MM.1S (cell line): ENCODE data around the gene RASSF10.

ENCODE experiments used
- EZH2phosphoT487 ChIP-seq: fragments of 300-600 bp; sonication (generic); IDR thresholded peaks from 2 replicates; pipeline ENCODE4 v1.6.1; 2018; ENCODE audit warnings: antibody characterized with exemption, low read length
- TF ChIP-seq, protein P1 (sequence below): fragments of 300-600 bp; sonication (generic); IDR thresholded peaks from 2 replicates; pipeline ENCODE4 v1.5.1; 2016; ENCODE audit warnings: antibody characterized with exemption, low read length, mixed read lengths

DNA sequence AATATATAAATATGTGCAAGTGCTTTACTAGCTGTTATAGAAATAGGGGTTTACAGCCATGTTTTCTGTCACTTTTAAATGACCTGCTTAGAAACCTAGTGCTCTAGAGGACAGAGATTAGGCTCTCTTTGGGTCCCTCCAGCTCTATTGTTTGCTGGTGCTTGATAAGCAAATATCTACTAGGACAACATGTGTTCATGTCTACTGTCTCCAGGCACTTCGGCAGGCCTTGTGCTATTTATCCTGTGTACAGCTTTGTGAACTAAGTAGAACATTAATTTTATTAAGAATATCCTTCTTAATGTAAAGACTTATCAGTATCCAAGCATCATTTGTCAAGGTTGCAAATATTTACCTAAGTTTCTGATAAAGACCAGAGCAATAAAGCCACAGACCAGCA, 11.9 kb upstream of the RASSF10 start:
- TF ChIP-seq, protein P1, sequence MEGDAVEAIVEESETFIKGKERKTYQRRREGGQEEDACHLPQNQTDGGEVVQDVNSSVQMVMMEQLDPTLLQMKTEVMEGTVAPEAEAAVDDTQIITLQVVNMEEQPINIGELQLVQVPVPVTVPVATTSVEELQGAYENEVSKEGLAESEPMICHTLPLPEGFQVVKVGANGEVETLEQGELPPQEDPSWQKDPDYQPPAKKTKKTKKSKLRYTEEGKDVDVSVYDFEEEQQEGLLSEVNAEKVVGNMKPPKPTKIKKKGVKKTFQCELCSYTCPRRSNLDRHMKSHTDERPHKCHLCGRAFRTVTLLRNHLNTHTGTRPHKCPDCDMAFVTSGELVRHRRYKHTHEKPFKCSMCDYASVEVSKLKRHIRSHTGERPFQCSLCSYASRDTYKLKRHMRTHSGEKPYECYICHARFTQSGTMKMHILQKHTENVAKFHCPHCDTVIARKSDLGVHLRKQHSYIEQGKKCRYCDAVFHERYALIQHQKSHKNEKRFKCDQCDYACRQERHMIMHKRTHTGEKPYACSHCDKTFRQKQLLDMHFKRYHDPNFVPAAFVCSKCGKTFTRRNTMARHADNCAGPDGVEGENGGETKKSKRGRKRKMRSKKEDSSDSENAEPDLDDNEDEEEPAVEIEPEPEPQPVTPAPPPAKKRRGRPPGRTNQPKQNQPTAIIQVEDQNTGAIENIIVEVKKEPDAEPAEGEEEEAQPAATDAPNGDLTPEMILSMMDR: no peak
- no peak for TF ChIP-seq EZH2phosphoT487
